ENCODE data around the gene COPG1.
A peak's percentile ranks its signal among the peaks of the same experiment; 100 is the strongest.
"Not testable (repeated sequence)": the region's sequence is repeated elsewhere in the genome, so short reads cannot be mapped to it uniquely, and the experiment has no call there.

Gene COPG1

GRCh38 chr3:129249284-129250065 lies at the start of gene COPG1:
Gene COPG1 (plus strand): TSS chr3:129249606. CDS start chr3:129249710, 104 bp downstream.
- DNase-seq (ENCODE audit: low spot score): peak; percentile 85

- DNase-seq (ENCODE audit: low spot score): no peak
Observed at GRCh38 chr3:129204473-129204872, 44.9 kb upstream of the COPG1 start.

- DNase-seq (ENCODE audit: low spot score): no peak
Observed at GRCh38 chr3:129205109-129205832, 44.1 kb upstream of the COPG1 start.

- DNase-seq (ENCODE audit: low spot score): peak; percentile 39
Observed at GRCh38 chr3:129207479-129207878, 41.9 kb upstream of the COPG1 start.

- no peak for DNase-seq (ENCODE audit: low spot score)
Observed at GRCh38 chr3:129211345-129211744, 38.1 kb upstream of the COPG1 start.

GRCh38 chr3:129211772-129212171 lies 37.6 kb upstream of the COPG1 start:
- no peak for DNase-seq (ENCODE audit: low spot score)

- no peak for DNase-seq (ENCODE audit: low spot score)
Observed at GRCh38 chr3:129213238-129213637, 36.2 kb upstream of the COPG1 start.

- no peak for DNase-seq (ENCODE audit: low spot score)
Observed at GRCh38 chr3:129218742-129219141, 30.7 kb upstream of the COPG1 start.

- not testable (repeated sequence) for DNase-seq (ENCODE audit: low spot score)
Observed at GRCh38 chr3:129224387-129224786, 25.0 kb upstream of the COPG1 start.

- peak; percentile 94 for DNase-seq (ENCODE audit: low spot score)
Observed at GRCh38 chr3:129224984-129225393, 24.4 kb upstream of the COPG1 start.

- peak; percentile 72 for DNase-seq (ENCODE audit: low spot score)
Observed at GRCh38 chr3:129226374-129226773, 23.0 kb upstream of the COPG1 start.

- DNase-seq (ENCODE audit: low spot score): no peak
Observed at GRCh38 chr3:129228891-129229585, 20.4 kb upstream of the COPG1 start.

GRCh38 chr3:129230311-129231019 lies 18.9 kb upstream of the COPG1 start:
- peak; percentile 65 for DNase-seq (ENCODE audit: low spot score)

GRCh38 chr3:129231331-129232119 lies 17.9 kb upstream of the COPG1 start:
- DNase-seq (ENCODE audit: low spot score): no peak

GRCh38 chr3:129233538-129233937 lies 15.9 kb upstream of the COPG1 start:
- DNase-seq (ENCODE audit: low spot score): peak; percentile 75

- no peak for DNase-seq (ENCODE audit: low spot score)
Observed at GRCh38 chr3:129234441-129234840, 15.0 kb upstream of the COPG1 start.

GRCh38 chr3:129235344-129235917 lies 14.0 kb upstream of the COPG1 start:
- no peak for DNase-seq (ENCODE audit: low spot score)

GRCh38 chr3:129238945-129239705 lies 10.3 kb upstream of the COPG1 start:
- no peak for DNase-seq (ENCODE audit: low spot score)

- no peak for DNase-seq (ENCODE audit: low spot score)
Observed at GRCh38 chr3:129239991-129240390, 9.4 kb upstream of the COPG1 start.

GRCh38 chr3:129240436-129240835 lies 9.0 kb upstream of the COPG1 start:
- no peak for DNase-seq (ENCODE audit: low spot score)

All from Ammon's horn (tissue), 1 donor.